GM19351 (cell line): ENCODE results near the gene IFIH1.

ENCODE experiments used
- ATAC-seq: cut with Tn5 transposase; IDR thresholded peaks from one replicate; pipeline ENCODE4 v1.9.1; 2021; ENCODE audit warnings: mild to moderate bottlenecking, moderate library complexity; ENCODE audit not compliant: unreplicated experiment

Gene IFIH1

DNA sequence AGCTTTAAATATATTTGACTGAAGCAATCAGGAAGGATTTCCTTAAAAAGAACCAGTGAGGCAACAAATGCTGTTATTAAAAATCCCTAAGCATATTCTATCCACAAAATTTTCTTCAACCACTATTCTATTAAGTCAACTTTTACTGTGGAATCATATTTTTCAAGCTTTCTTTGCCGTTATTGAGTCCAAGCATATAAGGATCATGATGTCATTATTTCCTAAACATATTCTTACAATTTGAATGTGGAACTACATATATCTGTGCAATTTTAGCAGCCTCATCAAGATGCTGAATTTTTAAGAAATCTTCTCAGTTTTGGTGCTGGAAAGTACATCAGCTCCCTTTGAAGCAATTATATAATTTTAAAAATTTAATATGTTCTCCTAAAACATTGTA is 5.6 kb downstream of the IFIH1 start:
- ATAC-seq = no peak

DNA sequence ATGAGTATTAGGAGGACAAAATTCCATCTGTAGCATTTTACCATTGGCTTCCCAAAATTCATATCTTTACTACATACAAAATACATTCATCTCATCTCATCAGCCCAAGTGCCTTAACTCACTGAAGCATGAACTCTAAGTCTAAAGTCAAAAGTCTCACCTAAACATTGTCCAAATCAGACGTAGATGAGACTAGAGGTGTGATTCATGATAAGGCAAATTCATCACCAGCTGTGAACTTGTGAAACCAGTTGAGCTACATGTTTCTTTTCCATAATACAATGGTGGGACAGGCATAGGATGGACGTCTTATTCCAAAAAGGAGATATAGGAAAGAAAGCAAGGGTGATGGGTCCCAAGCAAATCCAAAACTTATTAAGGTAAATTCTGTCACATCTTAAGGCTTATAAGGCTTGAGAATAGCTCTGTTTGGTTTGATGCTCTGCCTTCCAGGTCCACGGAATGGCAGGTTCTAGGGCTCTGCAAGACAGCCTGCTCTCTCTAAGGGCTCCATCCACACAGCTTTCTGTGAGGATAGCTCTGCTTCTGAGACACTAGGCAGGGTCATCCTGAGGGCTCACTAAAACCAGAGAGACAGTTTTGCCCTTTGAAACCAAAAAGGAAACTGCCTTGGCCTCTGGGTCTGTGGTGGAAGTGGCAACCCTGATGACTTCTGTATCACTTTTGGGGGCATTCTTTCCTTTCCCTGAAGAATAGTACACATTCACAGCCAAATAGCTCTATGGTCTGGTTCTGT is 9.6 kb downstream of the IFIH1 start:
- no peak for ATAC-seq

DNA sequence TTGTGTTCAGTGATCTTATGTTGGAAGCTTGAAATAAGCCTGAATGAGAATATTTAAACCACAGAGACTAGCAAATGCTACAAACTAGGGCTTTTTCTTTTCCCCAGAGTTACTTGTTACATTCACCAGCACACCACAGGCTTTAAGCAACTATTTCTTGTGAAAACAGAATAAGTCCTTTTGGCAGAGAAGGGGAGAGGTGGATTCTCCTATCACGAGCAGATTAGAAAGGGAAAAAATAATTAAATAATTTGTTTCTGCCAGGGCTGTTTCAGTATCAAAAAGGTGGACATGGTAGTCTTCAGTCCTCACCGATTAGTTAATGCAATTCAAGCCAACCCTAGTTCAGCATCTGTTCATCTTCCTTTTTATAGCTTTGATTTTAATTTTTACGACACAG is 12.6 kb downstream of the IFIH1 start:
- ATAC-seq = no peak

DNA sequence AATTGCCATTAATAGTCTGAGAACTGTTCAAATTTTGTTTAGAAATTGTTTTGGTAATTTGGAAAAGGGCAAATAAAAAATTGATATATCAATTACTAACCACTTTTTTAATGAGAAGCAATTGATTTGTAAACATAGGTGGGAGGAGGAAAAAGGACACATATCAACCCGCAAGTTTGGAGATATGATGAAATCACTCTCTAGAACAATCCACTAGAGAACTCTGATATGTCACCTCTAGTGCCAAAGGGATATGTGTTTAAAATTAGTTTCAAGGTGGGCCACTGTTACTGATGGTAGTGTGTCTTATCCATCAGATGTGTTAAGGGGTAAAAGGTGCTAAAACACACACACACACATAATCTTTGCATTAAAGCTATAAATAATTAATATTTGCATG is 16.6 kb downstream of the IFIH1 start:
- ATAC-seq = no peak

DNA sequence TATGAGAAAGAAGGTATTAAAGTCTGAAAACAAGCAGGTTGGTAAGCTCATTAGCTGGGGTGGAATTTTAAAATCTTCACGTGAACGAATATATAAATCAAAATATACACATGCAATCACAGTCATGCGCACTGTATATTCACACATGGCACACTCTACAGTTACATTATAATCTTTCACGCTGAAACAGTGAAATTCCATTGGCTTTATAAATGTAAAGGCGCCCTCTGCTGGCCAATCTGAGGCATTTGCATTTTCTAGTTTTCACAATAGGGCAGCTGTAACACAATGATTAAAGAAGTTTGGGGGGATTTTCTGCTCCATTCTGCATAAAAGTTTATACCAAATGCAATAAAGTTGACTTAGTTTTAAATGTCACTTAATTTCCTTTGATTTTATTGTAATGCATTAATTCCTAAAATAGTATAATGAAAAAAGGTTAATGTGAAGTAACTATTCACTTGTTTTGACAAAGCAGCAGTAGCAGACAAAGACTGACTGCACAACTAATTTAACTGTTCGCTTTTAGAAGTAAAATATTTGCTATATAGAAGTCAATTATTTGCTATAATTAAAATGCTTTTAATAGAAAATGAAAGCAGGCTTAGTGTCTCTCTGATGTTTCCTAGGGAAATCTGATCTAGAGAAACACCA is 17.2 kb downstream of the IFIH1 start:
- peak; percentile 76 for ATAC-seq

DNA sequence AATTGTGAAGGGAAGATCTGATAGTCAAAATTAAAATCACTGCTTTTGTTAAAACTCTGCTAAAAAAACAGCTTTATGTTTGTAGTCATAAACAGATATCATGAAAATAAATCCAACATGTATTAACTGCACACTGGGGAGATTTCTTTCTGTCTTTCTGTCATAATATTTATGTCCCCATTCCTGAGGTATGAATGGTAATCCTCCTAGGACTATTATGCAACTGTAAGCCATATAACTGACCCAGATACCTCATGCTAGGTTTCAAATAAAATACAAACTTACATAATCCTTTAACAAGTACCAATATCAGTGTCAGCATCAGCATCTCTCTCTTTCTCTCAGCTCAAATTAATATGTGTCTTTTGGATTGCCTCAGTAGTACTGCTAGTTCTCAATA is 18.2 kb downstream of the IFIH1 start:
- ATAC-seq = no peak

DNA sequence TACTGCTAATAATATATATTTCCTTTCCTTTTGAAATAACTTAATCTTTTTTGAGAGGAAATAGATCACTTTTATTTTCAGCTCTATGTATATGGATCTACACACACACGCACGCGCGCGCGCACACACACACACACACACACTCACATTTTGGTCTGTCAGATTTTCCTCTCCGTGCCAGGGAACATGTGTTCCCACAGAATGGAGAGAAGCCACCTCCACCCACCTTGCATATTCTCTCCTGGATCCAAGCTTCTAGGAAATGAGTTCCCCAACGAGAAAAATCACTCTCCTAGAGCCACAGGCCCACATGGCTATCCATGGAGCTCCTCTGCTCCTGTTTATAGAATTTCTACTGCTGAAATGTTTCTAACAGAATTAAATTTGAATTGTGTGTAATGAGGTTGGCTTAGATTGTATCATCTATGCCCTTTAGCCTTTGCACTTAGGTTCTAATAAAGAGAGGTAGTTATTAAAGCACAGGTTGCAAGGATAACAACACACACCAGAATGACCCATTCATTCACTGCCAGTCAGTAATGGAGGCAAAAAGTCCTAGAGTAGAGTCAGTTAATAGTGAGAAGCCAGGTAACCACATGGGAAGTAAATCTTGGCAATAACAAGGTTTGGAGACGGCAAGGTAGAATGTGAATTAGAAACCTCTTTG is 19.7 kb downstream of the IFIH1 start:
- no peak for ATAC-seq

DNA sequence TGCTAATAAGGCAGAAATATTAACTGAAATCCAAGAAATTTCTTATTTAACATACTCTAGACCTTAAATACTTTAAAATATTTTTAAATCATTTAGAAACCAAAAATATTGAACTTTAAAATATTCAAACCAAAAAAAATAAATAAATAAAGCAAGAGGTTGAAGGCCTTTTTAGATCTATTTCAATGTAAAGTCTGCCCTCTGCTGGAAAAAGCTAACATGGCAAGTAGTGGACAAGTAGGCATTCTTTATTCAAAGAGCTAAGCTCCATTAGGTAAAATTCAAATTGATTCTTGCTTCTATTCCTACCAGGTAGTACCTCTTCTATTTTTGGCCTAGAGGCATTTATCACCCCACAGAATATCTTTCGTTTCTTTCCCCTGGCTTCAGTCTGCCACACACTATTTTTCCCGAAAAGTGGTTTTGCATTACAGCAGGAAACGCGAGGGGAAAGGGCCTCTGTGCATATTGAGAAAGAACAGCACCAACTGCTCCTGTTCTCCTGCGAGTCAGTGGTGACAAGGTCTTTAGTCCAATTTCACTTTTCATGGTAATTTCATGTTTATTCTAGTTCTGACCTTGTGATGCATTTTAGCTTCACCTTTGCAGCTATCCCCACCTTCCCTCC is 20.4 kb downstream of the IFIH1 start:
- peak; percentile 75 for ATAC-seq

DNA sequence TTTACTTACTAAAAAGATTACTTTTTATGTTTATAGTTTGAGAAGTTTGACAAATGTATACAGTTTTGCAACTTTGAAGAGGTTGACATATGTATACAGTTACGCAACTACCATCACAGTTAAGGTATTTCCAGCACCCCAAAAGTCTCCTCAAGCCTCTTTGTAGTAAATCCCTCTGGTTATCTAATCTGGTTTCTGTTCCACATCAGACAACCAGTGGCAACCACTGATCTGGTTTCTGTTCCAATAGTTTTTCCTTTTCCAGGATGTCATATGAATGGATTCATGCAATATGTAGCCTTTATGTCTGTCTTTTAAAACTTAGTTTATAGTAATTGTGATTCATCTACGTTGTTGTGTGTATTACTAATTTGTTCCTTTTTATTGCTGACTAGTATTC is 23.5 kb downstream of the IFIH1 start:
- no peak for ATAC-seq

DNA sequence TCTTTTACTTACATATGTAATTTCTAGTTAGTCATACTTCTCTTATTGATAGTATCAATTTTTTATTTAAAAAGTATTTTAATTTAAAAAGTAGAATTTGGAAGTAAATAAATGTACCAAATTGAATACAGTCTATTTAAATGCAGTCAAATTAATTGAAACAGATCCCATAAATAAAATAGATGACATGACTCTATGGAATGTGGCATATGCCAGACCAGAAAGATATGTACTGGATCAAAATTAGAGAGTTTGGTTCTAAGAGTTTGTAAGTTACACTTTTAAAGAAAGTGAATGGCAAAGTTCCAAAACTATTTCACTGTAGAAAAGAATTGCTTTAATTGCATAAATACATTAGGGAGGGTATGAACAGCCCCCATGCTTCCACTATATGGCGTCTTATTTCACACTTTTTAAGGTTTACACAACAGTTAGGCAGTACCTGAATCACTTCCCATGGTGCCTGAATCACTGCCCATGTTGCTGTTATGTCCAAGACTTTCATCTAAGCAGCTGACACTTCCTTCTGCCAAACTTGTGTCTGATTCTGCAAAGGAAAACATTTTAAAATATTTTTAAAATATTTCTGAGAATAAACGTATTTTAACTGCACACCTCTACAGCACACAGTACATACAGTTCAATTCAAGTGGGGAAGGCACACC is 25.2 kb downstream of the IFIH1 start:
- ATAC-seq = no peak

DNA sequence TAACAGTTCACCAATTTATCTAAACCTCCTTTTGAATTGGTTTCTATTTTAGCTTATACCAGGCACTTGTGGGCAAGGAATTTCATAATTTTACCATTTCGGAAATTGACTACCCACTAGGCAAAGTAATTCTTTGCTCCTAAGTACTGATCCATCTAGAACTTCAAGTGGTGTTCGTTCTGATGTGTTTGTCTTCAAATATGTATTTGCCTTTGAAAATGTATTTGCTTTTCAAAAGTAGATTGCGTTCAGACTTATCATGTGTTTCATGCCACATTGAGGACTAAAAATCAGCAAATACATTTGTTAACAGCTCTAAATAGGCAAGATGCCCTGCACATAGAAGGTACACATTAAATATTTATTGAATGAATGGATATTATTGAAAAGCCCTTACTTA is 26.7 kb downstream of the IFIH1 start:
- ATAC-seq = no peak

DNA sequence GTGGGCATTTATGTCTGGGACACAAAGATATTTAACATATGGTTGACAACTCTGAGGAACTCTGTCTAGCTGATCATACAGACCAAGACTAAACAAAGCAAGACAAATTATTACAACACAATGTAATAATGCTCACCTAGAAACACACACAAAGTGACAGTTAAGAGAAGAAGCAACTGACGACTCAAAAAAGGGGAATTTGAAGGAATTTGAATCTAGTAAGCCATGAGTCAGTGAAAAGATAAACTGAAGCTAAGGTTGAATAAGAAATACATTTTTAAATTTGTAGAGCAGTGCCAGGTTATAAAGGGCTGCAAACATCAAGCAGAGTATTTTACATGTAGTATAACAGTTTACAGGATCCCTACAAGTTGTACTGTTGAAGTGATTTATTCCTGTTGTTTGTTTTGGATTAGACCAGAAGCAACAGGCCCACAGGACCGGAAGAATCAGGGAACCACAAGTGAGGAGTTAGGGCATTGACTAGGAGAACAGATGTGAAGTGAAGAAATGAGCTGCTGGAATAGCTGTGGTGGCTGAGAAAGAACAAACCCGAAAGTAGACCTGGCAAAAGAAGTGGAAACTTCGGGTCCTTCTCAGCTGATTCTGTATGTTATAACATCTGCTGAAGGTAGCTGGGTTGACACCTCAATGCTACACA is 35.6 kb downstream of the IFIH1 start:
- ATAC-seq = no peak

DNA sequence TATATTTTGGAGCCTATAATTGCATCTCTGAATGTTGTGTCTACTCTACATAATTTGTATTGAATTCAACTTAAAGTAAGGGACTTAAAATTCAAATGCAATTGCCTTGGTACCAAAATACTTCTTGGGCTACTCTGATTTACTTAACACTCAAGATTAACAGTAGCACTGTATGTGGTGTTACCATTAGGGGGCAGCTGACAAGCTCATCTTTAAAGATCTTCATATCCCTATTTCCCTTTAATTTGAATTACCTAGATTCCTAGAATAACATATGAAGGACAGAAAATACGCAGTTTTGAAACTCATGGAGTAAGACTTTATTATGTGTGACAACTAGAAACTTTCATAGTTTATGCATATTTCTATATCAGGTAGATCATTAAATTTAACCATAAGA is 37.8 kb downstream of the IFIH1 start:
- no peak for ATAC-seq

DNA sequence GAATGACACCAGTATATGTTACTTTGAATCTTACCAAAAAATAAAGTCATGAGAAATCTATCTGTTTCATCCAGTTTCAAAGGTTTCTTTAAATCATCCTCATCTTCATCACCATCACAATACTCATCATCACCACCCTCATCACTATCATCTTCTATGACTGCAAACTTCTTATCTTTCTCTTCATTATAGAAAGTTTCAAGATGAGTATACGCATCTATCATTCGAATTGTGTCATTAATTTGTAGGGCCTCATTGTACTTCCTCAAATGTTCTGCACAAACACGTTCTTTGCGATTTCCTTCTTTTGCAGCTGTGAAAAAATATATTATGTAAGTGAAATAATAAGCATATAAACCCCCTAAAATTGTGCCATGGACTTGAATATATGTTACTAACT is 41.1 kb downstream of the IFIH1 start:
- ATAC-seq = no peak

DNA sequence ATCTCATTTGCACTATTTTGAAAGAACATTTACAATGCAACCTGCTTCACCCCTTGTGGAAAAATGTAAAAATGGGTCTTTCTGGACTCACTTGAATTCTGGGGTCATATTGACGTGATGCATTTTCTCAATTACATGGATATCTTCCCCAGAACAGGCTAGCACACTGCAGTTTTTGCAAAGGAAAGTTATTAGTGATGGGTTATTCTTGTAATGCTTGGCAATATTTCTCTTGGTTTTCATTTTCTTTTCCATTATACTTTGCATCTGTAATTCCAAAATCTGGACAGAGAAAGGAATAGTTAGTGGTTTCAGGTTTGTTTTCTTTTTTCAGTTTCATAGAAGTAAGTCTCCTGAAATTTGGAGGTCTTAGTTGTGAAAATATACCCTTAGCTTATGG is 50.5 kb downstream of the IFIH1 start:
- no peak for ATAC-seq

DNA sequence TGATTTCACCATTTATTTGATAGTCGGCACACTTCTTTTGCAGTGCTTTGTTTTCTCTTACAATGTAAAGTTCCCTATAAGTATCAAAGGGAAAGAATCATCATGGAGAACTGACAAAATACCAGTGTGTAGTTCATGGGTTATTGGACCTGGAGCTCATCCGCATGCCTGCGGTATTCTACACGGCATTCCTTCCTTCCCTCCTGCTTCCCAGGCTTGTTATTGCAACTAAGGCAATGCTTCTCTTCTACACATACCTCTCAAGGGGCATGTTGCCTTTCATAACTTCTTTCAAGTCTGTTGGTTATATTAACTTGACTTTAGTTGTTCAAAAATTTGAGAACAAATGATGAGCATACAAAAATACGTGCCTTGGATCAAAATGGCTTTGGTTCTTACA is 51.0 kb downstream of the IFIH1 start:
- ATAC-seq = no peak

DNA sequence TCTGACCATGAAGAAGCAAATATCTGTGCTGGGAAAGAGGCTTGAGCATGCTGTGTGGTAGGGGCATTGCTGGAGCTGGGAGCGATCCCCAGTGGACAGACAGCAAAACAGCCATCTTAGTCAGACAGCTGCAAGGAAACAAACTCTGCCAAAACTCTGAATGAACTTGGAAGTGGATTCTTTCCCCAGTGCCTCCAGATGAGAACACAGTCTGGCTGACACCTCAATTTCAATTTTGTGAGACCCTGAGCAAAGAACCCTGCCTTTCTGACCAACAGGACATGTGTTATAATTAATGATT is 52.1 kb downstream of the IFIH1 start:
- no peak for ATAC-seq

DNA sequence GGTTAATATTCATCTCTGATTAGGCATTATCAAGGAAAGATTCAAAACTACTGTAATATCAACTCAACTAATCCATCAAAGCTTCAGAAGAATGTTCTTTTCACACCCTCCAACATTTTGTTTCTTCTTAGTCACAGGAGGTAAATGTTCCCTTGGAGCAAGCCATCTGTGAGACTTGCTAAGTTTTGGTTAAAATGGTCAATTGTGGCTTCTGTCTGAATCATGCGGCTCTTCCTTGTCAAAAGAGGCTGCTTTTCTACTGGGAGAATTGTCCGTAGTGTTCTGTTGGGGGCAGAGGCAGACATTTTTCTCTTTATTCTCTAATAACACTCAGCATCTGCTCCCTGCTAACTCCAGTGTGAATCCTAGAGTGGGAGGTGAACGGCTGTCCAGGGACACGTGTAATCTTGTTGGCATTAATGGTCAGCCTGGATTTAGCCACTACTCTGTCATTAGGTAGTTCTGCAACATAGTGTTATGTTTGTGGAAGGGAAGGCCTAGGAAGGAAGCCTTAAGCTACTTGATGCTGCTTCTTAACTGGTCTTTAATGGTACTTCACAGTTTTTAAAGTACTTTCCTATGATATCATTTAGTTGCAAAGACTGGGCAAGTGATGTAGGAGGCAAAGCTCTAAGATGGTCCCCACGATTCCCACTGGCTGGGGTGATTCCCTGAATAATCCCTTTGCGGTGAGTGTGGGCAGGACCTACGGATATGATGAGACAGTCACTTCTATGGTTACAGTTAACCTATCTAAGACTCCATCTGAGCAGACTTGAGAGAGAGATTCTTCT is 52.6 kb downstream of the IFIH1 start:
- ATAC-seq = no peak

DNA sequence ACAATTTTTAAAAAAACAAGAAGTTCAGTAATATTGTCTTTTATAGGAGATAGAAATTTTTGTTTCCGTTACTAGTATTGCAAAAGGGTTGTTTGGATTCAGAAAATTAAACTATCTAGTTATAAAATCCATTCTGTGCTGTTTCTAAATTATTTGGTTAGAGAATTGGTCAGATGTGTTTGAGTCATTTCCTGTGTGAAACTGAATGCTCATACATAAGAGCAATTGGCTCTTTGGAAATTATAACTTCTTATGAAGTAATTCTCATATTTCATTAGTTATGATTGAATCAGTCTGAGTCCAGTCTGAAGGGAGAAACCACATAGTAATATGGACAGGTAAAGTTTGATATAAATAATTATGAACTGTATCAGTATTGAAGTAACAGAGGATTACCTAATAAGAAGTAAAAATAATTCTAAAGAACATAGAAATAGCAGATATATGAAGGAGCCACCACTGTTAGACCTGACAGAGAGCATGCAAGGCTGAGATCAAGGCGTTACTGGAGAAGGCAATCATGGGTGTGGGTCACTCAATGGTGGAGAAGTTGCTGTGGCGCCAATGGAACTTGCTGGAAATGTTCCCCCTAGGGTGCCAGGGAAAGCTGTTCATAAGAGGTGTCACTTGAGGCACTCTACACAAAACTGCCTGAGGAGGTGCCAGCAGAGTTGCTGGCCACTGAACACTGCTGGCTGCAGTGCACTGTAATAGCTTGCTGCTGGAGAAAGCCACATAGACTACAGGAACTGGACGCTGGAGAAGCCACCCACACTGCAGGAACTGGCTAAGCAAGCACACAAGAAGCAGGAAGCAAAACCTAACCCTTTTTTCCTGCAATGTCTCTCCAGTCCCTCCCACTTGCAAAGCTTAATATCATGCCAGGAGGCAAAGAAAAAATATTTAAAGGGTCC is 57.2 kb downstream of the IFIH1 start:
- ATAC-seq = peak; percentile 71
